Mesodermal cell (in vitro differentiated cells): ENCODE measurements around the gene CBFB.

Source experiments
- H3K27ac ChIP-seq: 2 replicates; pipeline ENCODE4 v1.7.0; 2013; ENCODE audit warnings: mild to moderate bottlenecking, low read depth, low read length, moderate library complexity; ENCODE audit not compliant: severe bottlenecking
- H3K36me3 ChIP-seq: 2 replicates; pipeline ENCODE4 v1.7.1; 2013; ENCODE audit warnings: mild to moderate bottlenecking, low read length, moderate library complexity; ENCODE audit not compliant: control insufficient read depth, insufficient read depth
- H3K4me1 ChIP-seq: one replicate; pipeline ENCODE4 v1.7.1; 2013; ENCODE audit warnings: mild to moderate bottlenecking, low read length; ENCODE audit not compliant: insufficient read depth, control insufficient read depth, poor library complexity, severe bottlenecking
- H3K4me3 ChIP-seq: 2 replicates; pipeline ENCODE4 v1.7.0; 2013; ENCODE audit warnings: low read length, control low read depth, mild to moderate bottlenecking; ENCODE audit not compliant: insufficient read depth, poor library complexity, severe bottlenecking; ENCODE audit errors: extremely low read depth
- H3K9me3 ChIP-seq: 2 replicates; pipeline ENCODE4 v1.7.1; 2013; ENCODE audit warnings: mild to moderate bottlenecking, low read length, moderate library complexity; ENCODE audit not compliant: control insufficient read depth
- WGBS, 2 experiments: methylation state at CpG; one replicate each; pipeline ENCODE4 v1.1.5; 2013; ENCODE audit warnings: missing lambda C conversion rate in 2 of 2; ENCODE audit not compliant: insufficient coverage in 2 of 2; 5-methylcytosine and 5-hydroxymethylcytosine counted together

The CBFB gene

DNA sequence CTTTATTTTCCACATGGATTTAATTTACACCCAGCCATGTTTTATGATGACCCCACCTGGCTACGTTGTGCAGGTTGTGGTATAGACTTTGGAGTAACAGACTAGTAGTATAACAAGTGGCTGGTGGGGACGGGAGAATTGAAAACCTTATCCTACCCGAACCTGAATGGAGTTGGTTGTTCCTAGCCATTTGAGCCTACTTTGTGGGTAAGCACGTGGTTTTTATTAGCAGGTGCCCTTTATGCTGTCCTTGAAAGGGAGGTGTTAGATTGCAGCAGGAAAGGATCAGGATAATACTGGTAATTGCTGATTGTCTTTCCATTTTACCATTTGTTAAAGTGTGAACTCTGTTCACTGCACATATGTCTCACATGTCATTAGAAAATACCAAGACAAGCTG lies 48.9 kb downstream of the CBFB start:
- Histone ChIP-seq H3K27ac (no peak overlapping the region), H3K36me3 (peaks cover 69% of the 10 kb centered on the region), H3K9me3 (no peaks in the 10 kb centered on the region), H3K4me3 (no peak overlapping the region), H3K4me1 (no peaks in the 10 kb centered on the region)
- 94 to 95% methylated on average over 3 to 4 of the region's 4 CpGs for WGBS, 2 experiments

DNA sequence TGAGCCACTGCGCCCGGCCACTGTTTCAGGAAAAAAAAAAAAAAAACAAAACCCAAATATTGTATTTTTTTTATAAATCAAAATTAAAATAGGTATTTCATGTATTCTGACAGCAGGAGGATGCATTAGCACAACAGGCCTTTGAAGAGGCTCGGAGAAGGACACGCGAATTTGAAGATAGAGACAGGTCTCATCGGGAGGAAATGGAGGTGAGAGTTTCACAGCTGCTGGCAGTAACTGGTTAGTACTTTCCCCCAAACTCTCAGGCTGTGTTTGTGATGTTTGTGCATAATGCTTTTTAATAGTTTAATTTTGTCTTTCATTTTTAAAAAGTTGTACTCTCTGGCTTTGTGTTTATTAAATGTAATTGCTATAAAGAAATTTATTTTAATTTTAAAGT lies 53.2 kb downstream of the CBFB start:
- Histone ChIP-seq H3K36me3 (peaks cover 54% of the 10 kb centered on the region), H3K27ac (no peak overlapping the region), H3K4me1 (no peaks in the 10 kb centered on the region), H3K4me3 (no peak overlapping the region), H3K9me3 (no peaks in the 10 kb centered on the region)
- 100% methylated on average over 2 to 3 of the region's 6 CpGs for WGBS, 2 experiments

DNA sequence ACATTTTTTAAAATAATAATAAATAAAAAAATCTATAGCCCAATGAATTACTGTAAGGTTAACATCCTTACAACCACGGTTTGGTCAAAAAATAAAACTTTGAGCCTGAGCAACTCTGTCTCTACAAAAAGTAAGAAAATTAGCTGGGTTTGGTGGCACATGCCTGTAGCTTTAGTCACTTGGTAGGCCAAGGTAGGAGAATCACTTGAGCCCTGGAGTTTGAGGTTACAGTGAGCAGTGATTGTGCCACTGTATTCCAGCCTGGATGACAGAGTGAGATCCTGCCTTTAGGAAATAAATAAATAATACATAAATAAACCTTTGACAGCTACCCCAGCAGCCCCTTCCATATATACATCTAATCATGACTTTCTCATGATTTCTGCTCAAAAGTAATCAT lies 53.9 kb downstream of the CBFB start:
- peaks cover 55% of the 10 kb centered on the region for H3K36me3 ChIP-seq
- no peaks in the 10 kb centered on the region for H3K4me1 ChIP-seq
- H3K27ac ChIP-seq: no peak overlapping the region
- no peak overlapping the region for H3K4me3 ChIP-seq
- no CpG with 5 or more reads among the region's 1 CpG for WGBS, 2 experiments
- no peaks in the 10 kb centered on the region for H3K9me3 ChIP-seq

DNA sequence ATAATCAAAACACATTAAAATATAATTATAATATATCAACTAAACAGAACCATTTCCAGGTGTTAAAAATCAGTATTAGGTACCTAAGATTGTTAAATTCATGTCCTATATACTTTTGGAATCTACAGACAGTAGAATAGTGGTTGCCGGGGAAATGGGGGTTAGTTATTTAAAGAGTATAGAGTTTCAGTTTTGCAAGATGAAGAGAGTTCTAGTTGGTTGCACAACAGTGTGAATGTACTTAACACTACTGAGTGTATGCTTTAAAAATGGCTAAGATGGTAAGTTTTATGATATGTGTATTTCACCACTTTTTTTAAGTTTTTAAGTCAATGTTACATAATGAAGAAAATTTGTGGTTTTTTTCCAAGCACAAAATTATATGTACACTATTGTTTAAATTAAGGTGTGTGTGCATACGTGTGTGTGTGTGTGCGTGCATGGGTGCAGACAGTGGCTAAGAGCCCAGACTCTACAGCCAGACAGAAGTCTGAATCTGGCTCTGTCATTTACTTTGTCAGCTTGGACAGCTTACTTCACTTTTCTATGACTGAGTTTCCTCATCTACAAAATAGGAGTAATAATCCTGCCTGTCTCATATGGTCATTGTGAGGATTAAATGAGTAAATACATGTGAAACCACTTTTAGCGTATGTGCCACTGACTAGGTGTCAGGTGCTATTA lies 55.5 kb downstream of the CBFB start:
- H3K4me3 ChIP-seq: no peak overlapping the region
- H3K4me1 ChIP-seq: no peaks in the 10 kb centered on the region
- H3K36me3 ChIP-seq: peaks cover 46% of the 10 kb centered on the region
- H3K27ac ChIP-seq: no peak overlapping the region
- H3K9me3 ChIP-seq: no peaks in the 10 kb centered on the region
- WGBS, 2 experiments: 100% methylated on average over 1 of the region's 4 CpGs

DNA sequence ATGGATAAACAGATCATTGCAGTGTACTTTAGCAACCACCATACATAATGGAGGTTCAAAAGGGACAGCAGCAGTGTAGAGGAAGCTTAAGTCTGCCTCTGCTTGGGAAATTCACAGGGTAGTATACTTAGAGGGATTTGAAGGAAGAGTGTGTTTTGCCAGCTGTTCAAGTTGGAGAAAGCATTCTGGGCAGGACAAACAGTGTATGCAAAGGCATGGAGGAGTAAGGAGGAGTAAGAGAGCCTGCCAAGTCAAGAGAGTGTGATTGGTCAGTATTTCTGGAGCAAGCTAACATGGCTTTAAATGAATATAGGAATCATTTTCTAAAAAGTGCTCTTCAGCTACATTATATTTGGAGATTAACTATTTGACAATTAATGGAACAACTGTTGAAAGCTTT lies 57.9 kb downstream of the CBFB start:
- H3K27ac ChIP-seq: no peak overlapping the region
- no peaks in the 10 kb centered on the region for H3K9me3 ChIP-seq
- no peak overlapping the region for H3K4me3 ChIP-seq
- peaks cover 48% of the 10 kb centered on the region for H3K36me3 ChIP-seq
- no peaks in the 10 kb centered on the region for H3K4me1 ChIP-seq

DNA sequence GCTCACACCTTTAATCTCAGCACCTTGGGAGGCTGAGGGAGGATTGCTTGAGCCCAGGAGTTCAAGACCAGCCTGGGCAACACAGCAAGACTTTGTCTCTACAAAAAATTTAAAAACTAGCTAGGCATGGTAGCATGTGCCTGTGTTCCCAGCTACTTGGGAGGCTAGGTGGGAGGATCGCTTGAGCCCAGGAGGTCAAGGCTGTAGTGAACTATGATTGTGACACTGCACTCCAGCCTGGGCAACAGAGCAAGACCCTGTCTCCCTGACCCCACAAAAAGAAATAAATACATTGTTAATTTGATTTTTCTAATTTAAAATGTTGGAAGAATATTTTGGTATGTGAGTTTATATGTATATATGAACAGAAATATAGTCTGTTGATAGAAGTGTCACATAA lies 58.3 kb downstream of the CBFB start:
- WGBS, 2 experiments: 100% methylated on average over 1 of the region's 1 CpG
- H3K9me3 ChIP-seq: no peaks in the 10 kb centered on the region
- no peak overlapping the region for H3K4me3 ChIP-seq
- peaks cover 53% of the 10 kb centered on the region for H3K36me3 ChIP-seq
- H3K27ac ChIP-seq: no peak overlapping the region
- no peaks in the 10 kb centered on the region for H3K4me1 ChIP-seq

DNA sequence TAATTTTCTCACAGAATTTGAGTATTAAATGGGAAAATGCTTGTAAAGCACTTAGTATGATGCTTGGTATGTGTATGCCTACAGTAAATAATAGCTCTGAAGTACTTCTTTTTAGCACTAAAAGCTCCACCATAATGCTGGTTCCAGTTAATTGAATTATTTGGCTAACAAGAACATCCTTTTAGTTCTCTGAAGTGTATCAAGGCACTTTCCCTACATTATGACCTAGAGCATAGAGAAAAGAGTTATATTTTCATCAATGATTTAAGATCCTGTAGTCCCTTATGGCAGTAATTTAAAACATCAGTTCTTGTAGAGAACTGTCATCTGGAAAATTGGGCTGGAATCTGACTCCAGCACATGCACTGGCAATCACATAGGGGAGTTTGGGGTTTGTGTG lies 58.9 kb downstream of the CBFB start:
- H3K36me3 ChIP-seq: peaks cover 55% of the 10 kb centered on the region

DNA sequence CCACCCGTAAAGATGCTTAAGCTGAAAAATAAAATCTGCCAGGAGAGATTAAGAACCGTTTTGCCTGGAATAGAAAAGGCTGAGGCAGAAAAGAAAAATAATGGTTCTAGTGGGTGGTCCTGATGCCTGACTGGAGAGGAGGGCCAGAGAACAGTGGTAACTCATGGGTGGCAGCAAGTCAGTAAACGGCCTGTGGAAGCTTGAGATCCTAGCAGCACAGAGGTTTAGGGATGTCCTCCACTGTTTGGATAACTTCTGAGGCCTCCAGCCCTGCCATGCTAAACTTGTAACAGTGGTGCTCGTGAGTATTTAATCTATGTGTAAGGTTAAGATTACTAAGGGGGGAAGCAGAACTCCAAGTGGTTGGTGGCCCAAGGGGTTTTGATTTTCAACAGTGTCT lies 59.6 kb downstream of the CBFB start:
- WGBS, 2 experiments: 95 to 100% methylated on average over 1 to 3 of the region's 4 CpGs
- H3K36me3 ChIP-seq: peaks cover 56% of the 10 kb centered on the region
- no peaks in the 10 kb centered on the region for H3K9me3 ChIP-seq
- H3K4me3 ChIP-seq: no peak overlapping the region
- no peaks in the 10 kb centered on the region for H3K4me1 ChIP-seq
- no peak overlapping the region for H3K27ac ChIP-seq

More for the DNA sequence above, 58.9 kb downstream of the CBFB start:
- no peak overlapping the region for H3K4me3 ChIP-seq
- no peaks in the 10 kb centered on the region for H3K4me1 ChIP-seq
- H3K9me3 ChIP-seq: no peaks in the 10 kb centered on the region
- no peak overlapping the region for H3K27ac ChIP-seq

DNA sequence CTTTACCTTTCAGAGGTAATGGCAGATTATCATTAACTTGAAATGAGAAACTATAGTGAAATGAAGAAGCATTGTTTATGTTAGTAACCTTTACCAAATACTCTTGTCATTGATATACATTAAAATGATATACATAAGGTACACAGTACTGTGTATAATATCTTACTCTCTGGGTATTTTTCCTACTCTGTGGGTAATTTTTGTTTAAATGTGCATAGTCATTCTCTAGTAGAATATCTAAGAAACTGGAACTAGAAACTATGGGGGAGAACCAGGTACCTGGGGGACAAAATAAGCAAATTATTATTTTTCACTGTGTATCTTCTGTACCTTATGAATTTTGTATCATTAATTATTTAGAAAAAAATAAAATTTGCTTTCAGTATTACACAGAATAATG lies 60.2 kb downstream of the CBFB start:
- no peak overlapping the region for H3K4me3 ChIP-seq
- H3K27ac ChIP-seq: no peak overlapping the region
- H3K36me3 ChIP-seq: peaks cover 56% of the 10 kb centered on the region
- no peaks in the 10 kb centered on the region for H3K4me1 ChIP-seq
- H3K9me3 ChIP-seq: no peaks in the 10 kb centered on the region

DNA sequence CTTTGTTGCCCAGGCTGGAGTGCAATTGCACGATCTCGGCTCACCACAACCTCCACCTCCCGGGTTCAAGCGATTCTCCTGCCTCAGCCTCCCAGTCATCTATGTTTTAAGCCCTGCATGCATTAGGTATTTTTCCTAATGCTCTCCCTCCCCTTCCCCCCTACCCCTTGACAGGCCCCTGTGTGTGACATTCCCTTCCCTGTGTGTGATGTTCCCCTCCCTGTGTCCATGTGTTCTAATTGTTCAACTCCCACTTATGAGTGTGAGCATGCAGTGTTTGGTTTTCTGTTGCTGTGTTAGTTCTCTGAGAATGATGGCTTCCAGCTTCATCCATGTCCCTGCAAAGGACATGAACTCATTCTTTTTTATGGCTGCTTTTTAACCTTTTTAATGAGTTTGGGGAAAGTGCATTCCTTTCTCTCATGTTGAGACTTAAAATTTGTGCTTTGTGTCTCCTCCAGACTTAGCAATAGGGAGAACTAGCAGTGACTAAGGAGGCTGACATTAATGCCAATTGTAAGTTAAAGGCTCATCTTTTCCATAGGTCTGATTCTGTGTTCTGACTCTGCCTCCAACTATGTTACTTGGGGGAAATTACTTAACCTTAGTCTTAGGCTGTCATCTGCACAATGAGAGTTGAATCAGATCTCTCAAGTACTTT lies 63.1 kb downstream of the CBFB start:
- peaks cover 76% of the 10 kb centered on the region for H3K36me3 ChIP-seq
- WGBS, 2 experiments: 95 to 100% methylated on average over 4 of the region's 4 CpGs

DNA sequence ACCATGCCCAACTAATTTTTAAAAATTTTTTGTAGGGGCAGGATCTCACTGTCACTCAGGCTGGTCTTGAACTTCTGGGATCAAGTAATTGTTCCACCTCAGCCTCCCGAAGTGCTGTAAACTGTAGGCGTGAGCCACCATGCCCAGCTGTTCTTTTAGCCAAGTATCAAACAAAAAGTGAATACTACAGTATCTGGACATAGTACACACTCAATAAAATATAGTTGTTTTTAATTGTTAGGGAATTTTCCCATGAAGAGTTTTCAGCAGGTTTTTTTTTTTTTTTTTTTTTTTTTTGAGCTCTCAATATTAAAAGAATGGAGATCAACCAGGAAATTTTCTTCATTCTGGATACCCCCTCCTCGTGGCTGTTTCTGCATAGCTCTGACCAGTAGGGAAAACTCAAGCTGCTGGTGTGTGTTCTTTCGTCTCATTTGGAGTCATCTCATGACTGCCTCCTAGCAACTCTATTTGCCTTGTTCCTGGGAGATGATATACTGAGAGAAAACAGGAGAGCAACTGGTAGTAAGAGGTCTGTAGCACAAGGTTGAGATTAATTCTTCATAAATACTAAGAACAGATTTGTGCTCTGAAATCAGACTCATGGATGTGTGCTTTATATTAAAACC lies 64.3 kb downstream of the CBFB start:
- Histone ChIP-seq H3K36me3 (peaks cover 75% of the 10 kb centered on the region), H3K4me1 (no peaks in the 10 kb centered on the region), H3K9me3 (no peaks in the 10 kb centered on the region), H3K27ac (no peak overlapping the region), H3K4me3 (no peak overlapping the region)
- WGBS, 2 experiments: 96 to 100% methylated on average over 3 to 4 of the region's 4 CpGs

More for the DNA sequence above, 63.1 kb downstream of the CBFB start:
- Histone ChIP-seq H3K27ac (peak overlapping the region; percentile 52), H3K4me3 (no peak overlapping the region), H3K4me1 (no peaks in the 10 kb centered on the region), H3K9me3 (no peaks in the 10 kb centered on the region)
